HepG2 (cell line): ENCODE data around the gene PRRT1B. TPM values are rescaled to one million over a fixed set of nuclear protein-coding genes. Genes with fewer than 3 reads are reported as not detected.

Source experiments
- FOXM1 ChIP-seq: sonication (generic); formaldehyde crosslinking; IDR thresholded peaks from 2 replicates; pipeline ENCODE4 v1.5.0; 2020; ENCODE audit warnings: missing genetic modification reagents
- FOXP1 ChIP-seq, 2 experiments: fragments of 450-650 bp in 1 of 2; IDR thresholded peaks; 2 replicates each; pipeline ENCODE4 v1.6.1; 2017 to 2018; ENCODE audit warnings: antibody characterized with exemption in 1 of 2
- NFIC ChIP-seq: IDR thresholded peaks from 2 replicates; pipeline ENCODE4 v1.6.1; 2012; ENCODE audit warnings: mild to moderate bottlenecking, low read length, inconsistent platforms
- NR1H2 ChIP-seq: sonication (generic); formaldehyde crosslinking; IDR thresholded peaks from 2 replicates; pipeline ENCODE4 v1.8.1; 2022; ENCODE audit warnings: low read depth, missing genetic modification reagents, borderline replicate concordance
- NR2F6 ChIP-seq, 2 experiments: IDR thresholded peaks; 2 replicates each; pipeline ENCODE4 v1.6.1; 2016; ENCODE audit warnings: antibody characterized with exemption in 1 of 2, mild to moderate bottlenecking in 1 of 2
- PAF1 ChIP-seq: IDR thresholded peaks from 2 replicates; pipeline ENCODE4 v1.6.1; 2016; ENCODE audit warnings: missing genetic modification reagents, missing compliant biosample characterization
- PHF21A ChIP-seq: sonication (generic); formaldehyde crosslinking; IDR thresholded peaks from 2 replicates; pipeline ENCODE4 v1.5.0; 2020; ENCODE audit warnings: mild to moderate bottlenecking, missing genetic modification reagents
- SKIL ChIP-seq: sonication (generic); formaldehyde crosslinking; IDR thresholded peaks from 2 replicates; pipeline ENCODE4 v1.8.0; 2022; ENCODE audit warnings: missing genetic modification reagents, mild to moderate bottlenecking, moderate library complexity, borderline replicate concordance
- SRSF4 ChIP-seq: fragments of 200-400 bp; formaldehyde crosslinking; IDR thresholded peaks from one replicate; pipeline ENCODE4 v1.6.1; 2018; ENCODE audit warnings: mild to moderate bottlenecking, low read depth, low read length, moderate library complexity; ENCODE audit not compliant: poor library complexity, severe bottlenecking
- TEAD2 ChIP-seq: sonication (generic); formaldehyde crosslinking; IDR thresholded peaks from 2 replicates; pipeline ENCODE4 v1.9.0; 2021; ENCODE audit warnings: missing genetic modification reagents
- U2AF1 ChIP-seq: fragments of 200-400 bp; formaldehyde crosslinking; optimal IDR thresholded peaks from 2 replicates; pipeline ENCODE3; 2017; ENCODE audit warnings: mild to moderate bottlenecking, low read depth, low read length
- ZBTB7A ChIP-seq: sonication (generic); formaldehyde crosslinking; IDR thresholded peaks from 2 replicates; pipeline ENCODE4 v1.8.0; 2022; ENCODE audit warnings: mild to moderate bottlenecking, missing genetic modification reagents
- ZNF18 ChIP-seq: sonication (generic); formaldehyde crosslinking; IDR thresholded peaks from 2 replicates; pipeline ENCODE4 v1.8.0; 2022; ENCODE audit warnings: mild to moderate bottlenecking, missing genetic modification reagents; ENCODE audit not compliant: insufficient replicate concordance
- ZNF292 ChIP-seq: sonication (generic); formaldehyde crosslinking; IDR thresholded peaks from 2 replicates; pipeline ENCODE4 v1.8.1; 2022; ENCODE audit warnings: mild to moderate bottlenecking, low read depth, missing genetic modification reagents, borderline replicate concordance
- ZNF343 ChIP-seq: sonication (generic); formaldehyde crosslinking; IDR thresholded peaks from 2 replicates; pipeline ENCODE4 v1.4.0; 2020; ENCODE audit warnings: mild to moderate bottlenecking, missing genetic modification reagents
- ZNF605 ChIP-seq: sonication (generic); formaldehyde crosslinking; IDR thresholded peaks from 2 replicates; pipeline ENCODE4 v1.8.0; 2022; ENCODE audit warnings: mild to moderate bottlenecking, missing genetic modification reagents
- ZNF616 ChIP-seq: sonication (generic); formaldehyde crosslinking; IDR thresholded peaks from 2 replicates; pipeline ENCODE4 v1.5.0; 2020; ENCODE audit warnings: low read depth, mild to moderate bottlenecking, missing genetic modification reagents
- ZNF780A ChIP-seq: sonication (generic); formaldehyde crosslinking; IDR thresholded peaks from 2 replicates; pipeline ENCODE4 v1.8.0; 2022; ENCODE audit warnings: mild to moderate bottlenecking, missing genetic modification reagents, moderate library complexity
- ZNF792 ChIP-seq: IDR thresholded peaks from 2 replicates; pipeline ENCODE4 v1.6.1; 2016
- polyA plus RNA-seq, 8 experiments: library from polyadenylated mRNA; depleted of rRNA in 3 of 8; stranded (reverse) in 7 of 8; unstranded in 1 of 8; fragments of >200 nt; fragmentation: Illumina TruSeq in 4 of 8; extraction: Trizol in 4 of 8; gene quantifications; 2 replicates each; pipeline versions ENCODE4 v1.2.1 to v1.2.3, GENCODE V29; 2011 to 2016; ENCODE audit warnings: low read depth in 4 of 8, missing spikeins in 1 of 8, mixed read lengths in 1 of 8; ENCODE audit not compliant: insufficient read depth in 1 of 8
- total RNA-seq, 5 experiments: library from RNA; depleted of rRNA; stranded (reverse); fragments of >200 nt; fragmentation: Illumina TruSeq; extraction: Trizol; gene quantifications; 2 replicates each; pipeline ENCODE4 v1.2.3, GENCODE V29; 2016; ENCODE audit warnings: low read depth in 1 of 5

PRRT1B gene
- total and polyA plus RNA-seq, 2 of the 13 experiments (the other 11 are each of a cell fraction or from before 2014, with no cell fraction given) = not detected

GRCh38 chr9:131552030-131552429 is 6.7 kb downstream of the PRRT1B start (continued):
- TF ChIP-seq ZNF616 (CRISPR knock-in tag) (no peak), FOXM1 (CRISPR knock-in tag) (no peak), TEAD2 (CRISPR knock-in tag) (no peak), NFIC (no peak), FOXP1 (IDR thresholded peaks at IDR 0.05) (no peak), FOXP1 (CRISPR knock-in tag; IDR thresholded peaks at IDR 0.05) (no peak), SKIL (CRISPR knock-in tag) (0 out of 2 replicates have a peak, but pooled peaks have one; percentile 26), SRSF4 (no peak), ZNF343 (CRISPR knock-in tag) (no peak), ZBTB7A (CRISPR knock-in tag) (no peak), ZNF605 (CRISPR knock-in tag) (no peak), ZNF292 (CRISPR knock-in tag) (no peak), ZNF780A (no peak), PHF21A (CRISPR knock-in tag) (no peak), NR1H2 (no peak), U2AF1 (no peak), PAF1 (no peak), ZNF792 (CRISPR knock-in tag) (no peak), ZNF18 (CRISPR knock-in tag) (no peak), NR2F6 (IDR thresholded peaks at IDR 0.05) (no peak), NR2F6 (CRISPR knock-in tag; IDR thresholded peaks at IDR 0.05) (peak; percentile 42; the same call in 1 of the 2 replicates)
